Heart left ventricle (tissue), 13 donors: ENCODE data around the gene TMEM14A.

Source experiments
- CTCF ChIP-seq, 12 donors: fragments of 200-600 bp; sonication (generic) in 4 of 12; IDR thresholded peaks; one replicate each; pipeline versions ENCODE4 v1.5.0 to v1.8.0; 2018 to 2022; ENCODE audit warnings: antibody characterized with exemption in 12 of 12, mild to moderate bottlenecking in 5 of 12
- POLR2A ChIP-seq, 2 donors: fragments of 450-650 bp; IDR thresholded peaks; one replicate each; pipeline ENCODE4 v1.6.1; 2017; ENCODE audit warnings: antibody characterized with exemption in 2 of 2, mild to moderate bottlenecking in 2 of 2, moderate library complexity in 2 of 2
- donor health status: ischemic (EF 13 %, LVEDD 7.1; RV severe dilation, severe dysfunction).
- donor health status: DM: no; HTN: yes; CAD: no.
- donor health status: DM: no; HTN: no; CAD: no.
- donor health status: ischemic (EF 25% LVEDD 6.9; RV normal size, moderate dysfunction).
- donor health status: ischemic (EF 25% LVEDD 5.7; RV mildly dilated, moderate dysfunction).
- donor health status: ischemic (EF 35%, LVEDD 5.7; RV mildly dilated, moderate dysfunction).
- donor health status: nonischemic (EF 11% LVEDD 7.7; RV severe dilation, severe dysfunction).
- donor health status: DM: yes; HTN: yes; CAD: no.
- donor health status: PGD.
- donor health status: ischemic (EF 29% LVEDD 5.4; RV normal size, mild dysfunction).
- donor health status: nonischemic (EF 23%, LVEDD 6.1; RV moderate dilation, normal function).

- TF ChIP-seq POLR2A (IDR thresholded peaks at IDR 0.05) (no peak), CTCF (IDR thresholded peaks at IDR 0.05) (no peak)
Observed at GRCh38 chr6:52662031-52662430, 8.9 kb upstream of the TMEM14A start.
